Activated CD4-positive, alpha-beta T cell treated with anti-CD3 and anti-CD28 coated beads, Interleukin-2, amount 10 ng/mL, durations not matched to agents 24 days and 14 days (primary cell): Measurements from ENCODE around the gene ZBTB7B. TPM values are rescaled to one million over a fixed set of nuclear protein-coding genes. Genes with fewer than 3 reads are reported as not detected.

ENCODE experiments used
- DNase-seq: peaks from one replicate; pipeline ENCODE4 v3.0.0; 2022
- H3K27ac Mint-ChIP-seq: one replicate; pipeline ENCODE4 v1.8.0; 2022; ENCODE audit warnings: mild to moderate bottlenecking, mixed read lengths
- H3K27me3 Mint-ChIP-seq: one replicate; pipeline ENCODE4 v1.8.0; 2022; ENCODE audit warnings: mixed read lengths
- H3K36me3 Mint-ChIP-seq: one replicate; pipeline ENCODE4 v1.8.0; 2022; ENCODE audit warnings: low read depth, mild to moderate bottlenecking, mixed read lengths
- H3K4me1 Mint-ChIP-seq: one replicate; pipeline ENCODE4 v1.8.0; 2021; ENCODE audit warnings: mixed read lengths
- H3K4me3 Mint-ChIP-seq: one replicate; pipeline ENCODE4 v1.8.0; 2022; ENCODE audit warnings: mild to moderate bottlenecking, moderate library complexity, mixed read lengths
- H3K9me3 Mint-ChIP-seq: one replicate; pipeline ENCODE4 v1.8.0; 2021; ENCODE audit warnings: mixed read lengths
- intact Hi-C: fragments of 100-400 bp; cut with micrococcal nuclease; formaldehyde crosslinking; loops from one replicate; pipeline ENCODE4 v1.15.1; 2023
- total RNA-seq: library from RNA; stranded (reverse); gene quantifications from 2 replicates; pipeline ENCODE4 v1.2.3, GENCODE V29; 2022

The ZBTB7B gene
- total RNA-seq, 1 donor from 2014 or later: 150 TPM

GRCh38 chr1:155043301-155043702 is 40.7 kb downstream of the ZBTB7B start:
- Mint-ChIP-seq H3K4me1 (peaks cover 17% of the 10 kb centered on the region), H3K4me3 (no peak overlapping the region), H3K9me3 (no peaks in the 10 kb centered on the region), H3K36me3 (no peaks in the 10 kb centered on the region), H3K27ac (no peak overlapping the region), H3K27me3 (peaks cover 9% of the 10 kb centered on the region)
- DNase-seq: no peak
- intact Hi-C loops: no loop called here

GRCh38 chr1:155043793-155044192 is 41.2 kb downstream of the ZBTB7B start:
- intact Hi-C loops: no loop called here
- Mint-ChIP-seq H3K4me3 (no peak overlapping the region), H3K27me3 (peaks cover 6% of the 10 kb centered on the region), H3K4me1 (peaks cover 17% of the 10 kb centered on the region), H3K27ac (no peak overlapping the region), H3K9me3 (no peaks in the 10 kb centered on the region), H3K36me3 (no peaks in the 10 kb centered on the region)
- no peak for DNase-seq

- peaks cover 17% of the 10 kb centered on the region for H3K4me1 Mint-ChIP-seq
- H3K27me3 Mint-ChIP-seq: peaks cover 6% of the 10 kb centered on the region
- intact Hi-C loops: no loop called here
- no peaks in the 10 kb centered on the region for H3K9me3 Mint-ChIP-seq
- DNase-seq: no peak
- H3K4me3 Mint-ChIP-seq: no peak overlapping the region
- H3K36me3 Mint-ChIP-seq: no peaks in the 10 kb centered on the region
- H3K27ac Mint-ChIP-seq: no peak overlapping the region
Measured at GRCh38 chr1:155044365-155044764, 41.8 kb downstream of the ZBTB7B start.

- intact Hi-C loops: loop anchor here (1.0 kb wide), 2 partner anchors 16 to 39 kb away; no protein-coding TSS in a partner anchor
- Mint-ChIP-seq H3K9me3 (no peaks in the 10 kb centered on the region), H3K27ac (no peak overlapping the region)
Measured at GRCh38 chr1:155044812-155045657, 42.4 kb downstream of the ZBTB7B start.

GRCh38 chr1:155048449-155049334 is 46.1 kb downstream of the ZBTB7B start:
- no peaks in the 10 kb centered on the region for H3K36me3 Mint-ChIP-seq
- peaks cover 39% of the 10 kb centered on the region for H3K4me1 Mint-ChIP-seq
- DNase-seq: no peak
- H3K9me3 Mint-ChIP-seq: no peaks in the 10 kb centered on the region
- intact Hi-C loops: no loop called here
- no peak overlapping the region for H3K4me3 Mint-ChIP-seq
- no peak overlapping the region for H3K27ac Mint-ChIP-seq
- H3K27me3 Mint-ChIP-seq: no peaks in the 10 kb centered on the region

More at GRCh38 chr1:155044812-155045657, 42.4 kb downstream of the ZBTB7B start:
- Mint-ChIP-seq H3K27me3 (peaks cover 6% of the 10 kb centered on the region), H3K4me1 (peaks cover 22% of the 10 kb centered on the region), H3K4me3 (no peak overlapping the region), H3K36me3 (no peaks in the 10 kb centered on the region)
- peak; percentile 90 for DNase-seq

GRCh38 chr1:155049651-155050559 is 47.3 kb downstream of the ZBTB7B start:
- intact Hi-C loops: loop anchor here (1.0 to 2.0 kb wide), 3 partner anchors 33 to 67 kb away; partner anchors contain the start of gene FLAD1
- Mint-ChIP-seq H3K4me1 (peaks cover 29% of the 10 kb centered on the region), H3K9me3 (no peaks in the 10 kb centered on the region)

GRCh38 chr1:155050560-155051341 is 48.1 kb downstream of the ZBTB7B start, which contains the start of gene ADAM15:
Gene ADAM15 (plus strand): TSS chr1:155051316. CDS start chr1:155051387, 71 bp downstream.
- H3K9me3 Mint-ChIP-seq: no peaks in the 10 kb centered on the region

More at GRCh38 chr1:155049651-155050559, 47.3 kb downstream of the ZBTB7B start:
- H3K27me3 Mint-ChIP-seq: no peaks in the 10 kb centered on the region
- peak overlapping the region; percentile 88 for H3K4me3 Mint-ChIP-seq
- H3K27ac Mint-ChIP-seq: peak overlapping the region; percentile 89
- DNase-seq: peak; percentile 67
- H3K36me3 Mint-ChIP-seq: no peaks in the 10 kb centered on the region

GRCh38 chr1:155051342-155051776 is 48.8 kb downstream of the ZBTB7B start:
- H3K36me3 Mint-ChIP-seq: peaks cover 9% of the 10 kb centered on the region
- no peak for DNase-seq
- H3K9me3 Mint-ChIP-seq: no peaks in the 10 kb centered on the region
- no peak overlapping the region for H3K27ac Mint-ChIP-seq
- intact Hi-C loops: loop anchor here (2.0 kb wide), 2 partner anchors 33 to 69 kb away; partner anchors contain the start of gene FLAD1
- peaks cover 22% of the 10 kb centered on the region for H3K4me1 Mint-ChIP-seq
- H3K27me3 Mint-ChIP-seq: no peaks in the 10 kb centered on the region
- H3K4me3 Mint-ChIP-seq: peak overlapping the region; percentile 87

More at GRCh38 chr1:155050560-155051341, 48.1 kb downstream of the ZBTB7B start, which contains the start of gene ADAM15:
- intact Hi-C loops: loop anchor here (1.0 to 2.0 kb wide), 3 partner anchors 33 to 68 kb away; partner anchors contain the start of gene FLAD1
- Mint-ChIP-seq H3K4me1 (peaks cover 22% of the 10 kb centered on the region), H3K4me3 (peak within 1 kb of the TSS; percentile 88), H3K27me3 (no peaks in the 10 kb centered on the region), H3K27ac (peak within 1 kb of the TSS; percentile 89), H3K36me3 (peaks cover 3% of the 10 kb centered on the region)
- DNase-seq: peak; percentile 96

- Mint-ChIP-seq H3K27me3 (no peaks in the 10 kb centered on the region), H3K36me3 (peaks cover 11% of the 10 kb centered on the region), H3K4me1 (peaks cover 22% of the 10 kb centered on the region), H3K9me3 (no peaks in the 10 kb centered on the region), H3K27ac (peak overlapping the region; percentile 66), H3K4me3 (peak overlapping the region; percentile 87)
- DNase-seq: peak; percentile 81
- intact Hi-C loops: loop anchor here (1.0 to 2.0 kb wide), 3 partner anchors 9 to 69 kb away; partner anchors contain the start of gene FLAD1
Measured at GRCh38 chr1:155051777-155052398, 49.3 kb downstream of the ZBTB7B start.

GRCh38 chr1:155052439-155053395 is 50.1 kb downstream of the ZBTB7B start:
- DNase-seq: peak; percentile 76
- H3K9me3 Mint-ChIP-seq: no peaks in the 10 kb centered on the region
- intact Hi-C loops: loop anchor here (1.0 kb wide), 1 partner anchor 9 kb away; no protein-coding TSS in a partner anchor

More at GRCh38 chr1:155052439-155053395, 50.1 kb downstream of the ZBTB7B start:
- Mint-ChIP-seq H3K36me3 (peaks cover 15% of the 10 kb centered on the region), H3K4me3 (peak overlapping the region; percentile 87), H3K27ac (peak overlapping the region; percentile 40), H3K4me1 (peaks cover 22% of the 10 kb centered on the region), H3K27me3 (no peaks in the 10 kb centered on the region)
